GM13976 (cell line): ENCODE measurements around the gene HERC3.

Experiments
- DNase-seq: peaks from one replicate; pipeline ENCODE4 v3.0.0; 2012; ENCODE audit warnings: low spot score
- CTCF ChIP-seq: IDR thresholded peaks from 2 replicates; pipeline ENCODE4 v1.5.1; 2012; ENCODE audit warnings: borderline replicate concordance, mild to moderate bottlenecking; ENCODE audit not compliant: insufficient read depth; ENCODE audit errors: extremely low read depth, missing control alignments, control extremely low read depth
- in situ Hi-C: fragments of 300-500 bp; cut with MboI; formaldehyde crosslinking; loops from one replicate; pipeline ENCODE4 v1.12.0; 2022; ENCODE audit warnings: low sequenced_read_pairs, mixed read lengths, inconsistent platforms; ENCODE audit not compliant: unreplicated experiment

HERC3 gene

GRCh38 chr4:88751258-88752075 lies 159.2 kb downstream of the HERC3 start:
- in situ Hi-C loops: no loop called here
- no peak for DNase-seq
- no peak for TF ChIP-seq CTCF

GRCh38 chr4:88752076-88752463 lies 159.8 kb downstream of the HERC3 start:
- no peak for DNase-seq
- in situ Hi-C loops: no loop called here
- TF ChIP-seq CTCF: no peak

GRCh38 chr4:88752754-88753153 lies 160.5 kb downstream of the HERC3 start:
- TF ChIP-seq CTCF: no peak
- in situ Hi-C loops: no loop called here
- DNase-seq: no peak

- DNase-seq: no peak
- in situ Hi-C loops: no loop called here
- TF ChIP-seq CTCF: no peak
Observed at GRCh38 chr4:88753658-88754571, 161.6 kb downstream of the HERC3 start.

- DNase-seq: no peak
- no peak for TF ChIP-seq CTCF
- in situ Hi-C loops: no loop called here
Observed at GRCh38 chr4:88754796-88755195, 162.5 kb downstream of the HERC3 start.

- TF ChIP-seq CTCF: no peak
- in situ Hi-C loops: no loop called here
- DNase-seq: no peak
Observed at GRCh38 chr4:88755454-88755853, 163.2 kb downstream of the HERC3 start.
